GM21423 (cell line): ENCODE data around the gene PPIH.
"Not testable (repeated sequence)": the region's sequence is repeated elsewhere in the genome, so short reads cannot be mapped to it uniquely, and the experiment has no call there.

ENCODE experiments used
- ATAC-seq: cut with Tn5 transposase; IDR thresholded peaks from one replicate; pipeline ENCODE4 v1.9.1; 2021; ENCODE audit warnings: mild to moderate bottlenecking, moderate library complexity; ENCODE audit not compliant: unreplicated experiment

PPIH gene

DNA sequence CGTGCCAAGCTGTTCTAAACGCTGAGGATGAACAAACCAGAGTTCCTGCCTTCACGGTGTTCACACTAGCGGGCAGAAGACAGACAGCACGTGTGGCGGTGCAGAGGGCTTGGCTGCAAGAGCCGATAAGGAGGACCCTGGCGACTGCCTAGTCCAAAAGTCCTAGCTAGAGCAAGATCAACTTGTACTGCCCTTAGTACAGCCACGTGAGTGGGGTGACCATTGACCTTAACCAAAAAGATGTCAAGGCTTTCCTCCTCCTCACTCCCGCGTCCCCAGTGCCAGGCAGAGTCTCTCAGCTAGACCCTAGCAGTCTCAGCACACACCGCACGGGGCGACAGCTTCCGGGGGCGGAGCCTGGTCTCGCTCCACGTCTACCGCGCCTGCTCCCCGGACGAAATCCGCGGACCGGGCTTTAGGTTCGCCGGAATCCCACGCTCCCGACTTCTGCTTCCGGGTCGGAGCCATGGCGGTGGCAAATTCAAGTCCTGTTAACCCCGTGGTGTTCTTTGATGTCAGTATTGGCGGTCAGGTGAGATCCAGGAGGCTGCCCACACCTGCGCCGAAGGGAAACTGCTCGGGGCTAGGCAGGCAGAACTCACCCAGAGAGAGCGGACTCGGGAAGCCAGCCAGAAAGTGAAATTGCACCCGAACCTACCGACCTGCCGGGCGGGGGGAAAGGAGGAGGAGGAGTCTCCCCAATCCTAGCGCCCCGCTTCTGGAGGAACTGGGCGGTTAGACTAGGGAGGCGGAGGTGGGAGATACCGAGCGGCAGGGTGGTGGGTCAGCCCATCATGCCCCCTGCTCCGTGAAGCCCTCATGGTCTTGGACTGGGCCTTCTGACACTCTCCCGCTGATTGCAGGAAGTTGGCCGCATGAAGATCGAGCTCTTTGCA is at the start of gene PPIH:
Gene PPIH, plus strand, starts transcription at position 443 of the 896 bp plus-strand sequence. Its CDS starts 24 bp downstream, at position 467.
- ATAC-seq: peak; percentile 95

DNA sequence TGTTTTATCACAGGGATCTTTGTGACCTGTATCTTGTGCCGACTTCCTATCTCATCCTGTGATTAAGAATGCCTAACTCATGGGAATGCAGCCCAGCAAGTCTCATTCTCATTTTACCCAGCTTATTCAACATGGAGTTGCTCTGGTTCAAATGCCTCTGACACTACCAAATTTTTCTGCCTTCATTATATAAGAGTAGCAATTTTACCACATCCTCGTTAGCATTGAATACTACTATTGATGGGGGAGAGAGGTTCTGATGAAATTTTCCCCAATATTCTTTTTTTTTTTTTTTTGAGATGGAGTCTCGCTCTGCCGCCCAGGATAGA is 44.5 kb upstream of the PPIH start:
- ATAC-seq: no peak

DNA sequence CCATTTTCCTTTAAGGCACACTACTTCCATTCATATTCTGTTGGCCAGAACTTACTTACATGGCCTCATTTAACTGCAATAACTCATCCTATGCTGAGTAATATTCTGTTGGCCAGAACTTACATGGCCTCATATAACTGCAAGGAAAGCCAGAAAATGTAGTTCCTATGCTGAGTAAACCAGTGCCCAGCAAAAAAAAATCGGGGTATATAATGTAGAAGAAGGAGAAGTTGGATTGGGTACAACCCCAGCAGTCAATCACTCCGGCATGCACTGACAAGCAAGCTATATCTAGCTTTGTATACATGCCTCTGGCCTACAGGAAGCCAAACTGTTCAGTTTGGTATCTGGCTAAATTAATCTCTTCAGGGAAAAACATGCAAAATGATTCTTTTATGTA is 39.4 kb upstream of the PPIH start:
- ATAC-seq: no peak

DNA sequence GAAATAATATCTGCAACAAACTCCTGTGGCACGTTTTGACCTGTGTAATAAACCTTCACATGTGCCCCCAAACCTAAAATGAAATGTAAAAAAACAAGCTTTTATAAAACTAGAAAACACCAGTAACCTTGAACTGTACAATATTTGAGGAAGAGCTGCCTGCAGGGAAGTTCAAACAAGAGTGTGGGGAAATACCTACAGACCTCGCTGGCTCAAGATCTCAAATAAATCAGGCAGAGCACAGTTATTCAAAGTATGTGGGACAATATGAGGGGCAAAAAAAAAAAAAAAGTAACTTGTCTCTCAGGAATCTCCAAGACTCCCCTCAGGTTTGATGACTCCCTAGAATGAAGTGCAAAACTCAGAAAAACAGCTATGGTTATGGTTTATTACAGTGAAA is 37.9 kb upstream of the PPIH start:
- no peak for ATAC-seq

DNA sequence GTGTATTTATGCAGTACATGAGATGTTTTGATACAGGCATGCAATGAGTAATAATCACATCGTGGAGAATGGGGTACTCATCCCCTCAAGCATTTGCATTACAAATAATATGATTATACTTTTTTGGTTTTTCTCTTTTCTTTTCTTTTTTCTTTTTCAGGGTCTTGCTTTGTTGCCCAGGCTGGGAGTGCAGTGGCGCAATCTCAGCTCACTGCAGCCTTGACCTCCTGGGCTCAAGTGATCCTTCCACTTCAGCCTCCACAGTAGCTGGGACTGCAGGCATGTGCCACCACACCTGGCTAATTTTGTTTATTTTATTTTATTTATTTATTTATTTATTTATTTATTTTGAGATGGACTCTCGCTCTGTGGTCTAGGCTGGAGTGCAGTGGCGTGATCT is 37.0 kb upstream of the PPIH start:
- ATAC-seq: not testable (repeated sequence)

DNA sequence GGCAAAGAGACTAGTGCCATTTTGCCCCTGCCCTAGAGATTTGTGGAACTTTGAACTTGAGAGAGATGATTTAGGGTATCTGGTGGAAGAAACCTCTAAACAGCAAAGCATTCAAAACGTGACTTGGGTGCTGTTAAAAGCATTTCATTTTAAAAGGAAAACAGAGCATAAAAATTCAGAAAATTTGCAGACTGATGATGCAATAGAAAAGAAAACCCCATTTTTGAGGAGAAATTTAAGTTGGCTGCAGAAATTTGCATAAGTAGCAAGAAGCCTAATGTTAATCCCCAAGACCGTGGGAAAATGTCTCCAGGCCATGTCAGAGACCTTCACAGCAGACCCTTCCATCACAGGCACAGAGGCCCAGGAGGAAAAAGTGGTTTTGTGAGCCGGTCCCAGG is 31.0 kb upstream of the PPIH start:
- ATAC-seq: not testable (repeated sequence)

DNA sequence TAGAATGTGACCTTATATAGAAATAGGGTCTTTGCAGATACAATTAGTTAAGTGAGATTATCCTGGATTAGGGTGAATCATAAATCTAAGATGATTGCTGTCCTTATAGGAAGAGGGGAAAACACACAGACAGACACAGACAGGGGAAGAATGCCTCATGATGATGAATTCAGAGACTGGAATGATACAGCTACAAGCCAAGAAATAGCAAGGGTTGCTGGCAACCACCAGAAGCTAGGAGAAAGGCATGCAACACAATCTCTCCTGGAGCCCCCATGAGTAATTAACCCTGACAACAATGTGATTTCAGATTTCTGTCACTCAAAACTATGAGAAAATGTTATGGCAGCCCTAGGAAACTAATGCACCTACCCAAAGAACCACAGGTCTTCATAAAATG is 19.1 kb upstream of the PPIH start:
- ATAC-seq: no peak

DNA sequence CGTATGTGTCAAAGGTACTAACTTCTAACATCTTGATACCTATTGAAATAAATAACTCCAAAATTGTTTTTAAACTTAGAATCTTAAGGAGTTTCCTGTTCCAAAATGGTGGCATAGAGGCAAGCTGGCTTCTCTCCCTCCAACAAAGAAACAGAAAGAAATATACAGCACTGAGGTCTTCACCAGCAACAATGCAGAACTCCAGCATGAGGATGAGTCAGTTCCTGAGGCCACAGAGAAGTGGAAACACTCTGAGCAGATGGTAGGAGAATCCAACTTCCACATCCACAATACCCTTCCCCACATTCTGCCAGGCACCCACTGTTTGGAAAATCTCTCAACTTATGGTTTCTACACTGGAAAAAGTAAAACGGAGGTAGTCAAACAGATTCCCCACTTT is 12.2 kb upstream of the PPIH start:
- no peak for ATAC-seq

DNA sequence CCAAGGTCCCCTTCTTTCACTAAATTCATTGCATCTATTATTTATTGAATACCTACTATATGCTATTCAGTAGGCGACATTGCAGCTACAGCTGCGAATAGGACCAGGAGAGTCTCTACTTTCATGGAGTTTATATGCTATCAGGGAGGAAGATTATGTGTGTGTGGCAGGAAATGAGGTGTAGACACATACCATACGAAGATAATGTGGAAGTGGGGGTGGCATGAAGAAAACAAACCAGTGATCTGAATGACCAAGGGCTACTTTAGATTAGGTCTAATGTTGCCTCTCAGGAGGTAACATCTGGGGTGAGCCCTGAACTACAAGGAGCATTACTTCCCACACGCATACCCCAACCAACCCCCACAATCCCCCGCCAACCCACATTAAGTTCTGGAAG is 1.0 kb upstream of the PPIH start:
- no peak for ATAC-seq

DNA sequence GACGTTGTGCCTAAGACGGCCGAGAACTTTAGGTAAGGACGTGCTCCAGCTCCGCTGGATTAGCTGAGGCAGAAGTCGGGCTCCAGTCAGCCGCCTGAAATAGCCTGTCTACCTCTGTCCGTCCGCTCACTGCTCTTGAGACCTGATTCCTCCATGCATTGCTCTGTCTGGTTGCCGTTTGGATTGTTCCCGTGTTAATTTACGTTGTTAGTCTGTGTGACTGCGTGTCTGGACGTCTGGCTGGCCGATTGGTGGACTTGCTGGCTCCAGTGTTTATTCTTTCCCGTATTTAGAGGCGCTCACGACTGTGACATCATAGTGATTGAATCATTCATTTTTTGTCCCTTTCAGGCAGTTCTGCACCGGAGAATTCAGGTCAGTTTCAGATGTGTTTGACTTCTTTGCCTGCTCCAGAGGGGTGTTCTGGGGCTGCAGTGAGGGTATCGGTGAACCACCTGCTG is 684 bp downstream of the PPIH start:
- no peak for ATAC-seq

DNA sequence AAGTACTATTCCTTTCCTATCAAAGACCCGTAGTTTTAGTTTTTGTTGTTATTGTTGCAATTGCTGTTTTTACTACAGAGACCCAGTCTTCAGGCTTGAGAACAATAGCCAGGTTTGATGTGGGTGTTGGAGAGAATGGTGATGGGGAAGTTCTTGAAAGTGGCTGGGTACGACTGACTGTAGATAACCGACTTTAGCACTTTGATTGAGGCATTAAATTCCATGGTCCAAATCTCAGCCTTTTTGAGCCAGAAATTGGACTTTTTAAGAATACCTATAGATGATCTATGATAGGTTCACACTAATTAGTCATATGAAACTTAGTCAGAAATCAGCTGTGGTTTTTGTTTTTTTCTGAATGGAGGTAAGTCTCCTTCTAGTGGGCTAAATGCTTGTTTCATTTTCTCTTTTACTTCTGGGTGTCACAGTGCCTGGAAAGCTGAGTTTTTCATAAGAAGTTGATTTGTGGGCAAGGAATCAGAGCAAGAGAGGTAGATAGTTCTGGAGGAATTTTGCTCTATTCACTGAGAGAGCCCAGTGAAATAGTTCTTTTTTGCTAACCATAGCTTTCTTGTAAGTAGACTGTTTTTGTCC is 2.8 kb downstream of the PPIH start:
- ATAC-seq: no peak

DNA sequence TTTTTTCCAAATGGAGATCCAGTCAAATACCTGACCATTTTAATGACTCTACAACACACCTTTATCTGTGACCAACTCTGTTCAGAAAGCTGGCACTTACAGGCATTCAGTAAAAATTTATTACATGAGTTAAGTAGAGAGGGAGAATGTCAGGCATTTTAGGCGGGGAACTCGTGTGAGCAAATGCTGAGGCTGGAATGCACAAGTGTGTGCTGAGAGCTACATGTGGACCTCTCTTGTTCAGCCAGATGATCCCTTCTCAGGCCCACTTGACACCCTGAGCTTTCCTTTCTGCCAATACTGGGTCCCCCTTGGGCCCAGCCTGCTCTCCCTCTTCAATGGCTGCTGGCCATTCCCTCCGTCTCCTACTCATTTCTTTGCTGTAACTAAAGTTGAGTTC is 11.7 kb downstream of the PPIH start:
- ATAC-seq: no peak

DNA sequence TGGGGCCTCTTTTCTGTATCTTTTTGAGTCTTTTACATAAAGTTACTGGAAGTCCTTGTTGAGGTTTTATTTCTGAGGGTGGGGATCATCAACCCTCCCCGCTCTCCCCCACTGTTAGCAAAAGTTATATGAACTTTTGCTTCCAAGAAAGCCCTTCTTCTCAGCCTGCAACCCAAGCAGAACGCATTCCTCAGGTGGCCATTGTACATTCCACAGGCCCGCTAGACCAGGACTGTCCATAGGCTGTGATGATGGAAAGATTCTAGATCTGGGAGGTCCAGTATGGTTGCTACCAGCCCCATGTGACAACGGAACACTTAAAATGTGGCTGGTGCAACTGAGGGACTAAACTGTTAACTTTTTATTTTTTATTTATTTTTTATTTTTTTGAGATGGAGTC is 12.2 kb downstream of the PPIH start:
- ATAC-seq: no peak

DNA sequence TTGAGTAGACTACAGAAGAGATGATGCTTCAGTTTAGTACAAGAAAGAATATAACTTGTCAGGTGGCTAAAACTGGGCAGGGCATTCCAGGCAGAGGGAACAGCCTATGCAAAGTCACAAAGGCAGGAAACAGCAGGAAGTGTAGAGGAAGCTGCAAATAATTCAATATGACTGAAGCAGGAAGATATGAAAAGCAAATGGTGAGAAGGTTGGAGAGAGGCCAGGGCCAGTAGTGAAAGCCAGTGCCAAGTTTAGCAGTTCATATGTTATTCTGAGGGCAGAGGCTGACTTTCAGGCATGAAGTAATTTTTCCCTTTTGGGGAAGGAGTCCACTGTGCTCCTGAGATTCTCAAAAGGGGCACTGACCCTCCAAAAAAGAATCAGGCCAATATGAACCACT is 16.0 kb downstream of the PPIH start:
- no peak for ATAC-seq

DNA sequence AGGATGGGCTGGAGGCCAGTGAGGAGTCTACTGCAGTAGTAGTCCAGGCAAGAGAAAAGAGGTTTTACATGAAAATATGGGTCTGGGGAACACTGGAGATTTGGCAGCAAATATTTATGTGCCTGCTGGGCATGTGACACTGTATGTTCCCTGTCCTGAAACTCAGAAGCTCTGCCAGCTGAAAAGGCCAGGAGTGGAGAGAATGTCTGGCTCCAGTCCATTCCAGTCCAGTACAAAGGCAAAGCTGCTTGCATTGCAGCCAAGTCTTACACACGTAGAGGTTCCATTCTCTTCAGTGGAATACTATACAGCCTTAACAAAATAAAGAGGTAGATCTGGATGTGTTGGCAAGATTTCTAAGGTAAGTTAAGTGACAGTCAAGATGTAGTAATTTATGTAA is 16.5 kb downstream of the PPIH start:
- ATAC-seq: no peak

DNA sequence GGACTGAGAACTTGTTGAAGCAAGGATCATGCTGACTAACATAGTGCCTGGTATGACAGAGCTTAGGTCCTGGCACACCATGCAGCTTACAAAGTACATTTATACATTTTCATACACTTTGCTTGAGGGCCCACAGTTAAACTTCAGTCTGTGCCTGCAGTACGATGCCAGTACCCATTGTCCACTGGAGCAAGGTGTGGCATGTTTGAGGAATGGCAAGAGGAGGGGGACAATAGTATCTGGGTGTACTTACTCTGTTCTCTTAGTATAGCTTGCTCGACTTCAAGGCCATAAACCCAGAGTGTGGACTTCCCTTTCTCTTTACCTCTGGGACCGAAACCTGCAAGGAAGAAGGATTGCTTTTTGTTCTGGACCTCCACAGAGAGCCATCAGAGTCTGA is 17.2 kb downstream of the PPIH start:
- no peak for ATAC-seq

DNA sequence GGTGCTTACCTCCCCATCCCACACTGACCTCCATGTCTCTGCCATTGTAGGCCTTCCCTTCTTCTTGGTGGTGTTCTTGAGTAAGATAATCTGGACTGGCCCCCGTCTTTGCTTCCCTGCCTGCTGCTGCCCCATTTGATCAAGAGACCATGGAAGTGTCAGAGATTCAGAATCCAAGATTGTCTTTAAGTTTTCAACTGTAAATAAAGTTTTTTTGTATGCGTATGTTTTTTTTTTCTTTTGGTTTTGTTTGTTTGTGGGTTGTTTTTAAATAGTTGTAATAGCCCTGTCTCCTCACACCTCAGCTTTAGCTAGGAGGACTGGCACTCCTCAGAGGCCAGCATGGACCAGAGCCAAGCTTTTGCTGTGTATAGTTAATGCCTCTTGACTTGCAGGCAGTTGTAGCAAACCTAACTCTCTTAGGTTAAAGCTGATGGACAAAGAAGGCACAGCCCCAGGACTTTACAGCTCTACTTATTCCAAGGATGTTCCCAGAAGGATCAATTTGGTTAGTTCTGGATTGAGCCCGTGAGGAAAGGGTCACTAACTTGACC is 18.4 kb downstream of the PPIH start:
- ATAC-seq: no peak

DNA sequence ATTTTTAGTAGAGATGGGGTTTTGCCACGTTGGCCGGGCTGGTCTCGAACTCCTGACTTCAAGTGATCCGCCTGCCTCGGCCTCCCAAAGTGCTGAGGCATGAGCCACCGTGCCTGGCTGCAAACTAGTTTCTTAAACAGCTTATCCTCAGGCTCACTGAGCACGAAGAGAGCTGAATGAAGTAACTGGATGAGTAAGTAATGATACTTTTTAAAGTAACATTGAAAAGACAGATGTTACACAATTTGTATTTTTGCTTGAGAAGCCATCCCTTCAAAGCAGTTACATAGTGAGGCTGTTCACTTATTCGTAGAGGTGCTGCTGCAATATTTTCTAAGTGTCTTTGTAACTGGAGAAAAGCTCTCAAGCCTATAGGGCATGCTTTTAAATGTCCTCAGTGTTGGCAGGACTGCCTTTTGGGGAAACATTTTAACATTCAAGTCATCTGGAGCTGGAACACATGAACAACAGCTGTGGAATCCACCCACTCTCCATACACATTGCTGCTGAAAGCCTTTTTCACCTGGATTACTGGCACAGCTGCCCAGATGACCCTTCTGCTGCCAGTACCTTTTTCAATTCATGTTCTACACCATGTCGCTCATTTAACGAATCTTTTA is 21.3 kb downstream of the PPIH start:
- ATAC-seq: no peak

DNA sequence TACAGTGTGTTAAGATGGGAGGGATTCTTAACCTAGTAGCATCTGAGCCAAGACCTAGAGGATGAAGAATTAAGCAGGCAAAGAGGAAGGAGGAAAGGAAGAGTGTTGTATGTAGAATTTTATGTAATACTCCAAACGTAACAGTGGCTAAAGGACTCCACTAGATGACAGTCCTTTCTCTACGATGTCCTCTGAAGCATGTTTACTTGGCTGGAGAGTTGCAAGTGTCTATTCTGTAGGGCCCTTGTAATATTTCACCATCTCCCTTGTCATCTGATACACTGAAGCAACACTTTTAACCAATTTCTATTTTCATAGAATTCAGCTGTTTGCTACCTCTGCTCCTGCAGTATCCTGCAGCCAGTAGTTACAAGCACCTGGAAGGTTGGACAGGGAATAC is 21.8 kb downstream of the PPIH start:
- ATAC-seq: no peak

DNA sequence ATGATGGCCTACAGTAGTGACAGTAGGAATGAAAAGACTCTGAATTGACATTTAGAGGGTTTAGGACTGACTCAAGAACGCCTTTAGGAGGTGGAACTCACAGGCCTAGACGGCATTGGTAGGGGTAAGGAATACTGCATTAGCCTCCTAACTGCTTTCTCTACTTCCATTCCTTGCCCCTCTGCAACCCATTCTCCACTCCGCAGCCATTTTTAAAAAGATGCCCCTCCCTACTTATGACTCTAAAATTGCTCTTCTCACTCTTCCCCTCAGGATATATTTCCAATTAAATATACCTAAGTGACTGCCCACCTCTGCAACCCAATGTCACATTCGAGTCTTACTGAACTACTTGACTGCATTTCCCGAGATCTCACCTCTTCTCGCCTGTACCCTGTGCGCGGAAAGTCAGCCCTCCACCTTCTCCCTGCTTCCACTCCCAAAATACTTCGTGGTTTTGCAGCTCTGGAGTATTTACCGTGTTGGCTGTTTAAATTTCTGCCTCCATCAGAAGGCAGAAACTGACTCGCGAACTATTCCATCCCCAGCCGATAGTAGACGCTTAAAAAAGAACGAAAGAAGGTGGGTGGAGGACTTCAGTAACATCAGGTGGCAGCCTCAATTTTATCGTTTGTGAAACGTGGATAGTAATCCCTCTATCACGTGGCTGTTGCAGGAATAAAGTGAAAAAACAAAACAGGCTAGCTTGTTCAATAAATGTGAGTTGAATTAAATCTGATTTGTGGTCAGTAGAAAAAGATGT is 22.9 kb downstream of the PPIH start:
- ATAC-seq: no peak
